BLaER1 treated with 17β-estradiol and CSF1 and Interleukin-3, amounts not matched to agents 10 nM and 100 nM (cell line): ENCODE results near the gene EEF1AKMT2.
"Not testable (repeated sequence)": the region's sequence is repeated elsewhere in the genome, so short reads cannot be mapped to it uniquely, and the experiment has no call there.

Experiments used
- H3K27ac ChIP-seq, 11 experiments: shearing (Covaris generic); formaldehyde crosslinking; 2 replicates each; pipeline ENCODE4 v1.8.1; 2022
- H3K27me3 ChIP-seq, 11 experiments: shearing (Covaris generic); formaldehyde crosslinking; 2 replicates each; pipeline ENCODE4 v1.8.1; 2022
- H3K36me3 ChIP-seq, 11 experiments: shearing (Covaris generic); formaldehyde crosslinking; 2 replicates each; pipeline ENCODE4 v1.8.1; 2022
- H3K4me1 ChIP-seq, 10 experiments: shearing (Covaris generic); formaldehyde crosslinking; 2 replicates each; pipeline ENCODE4 v1.8.1; 2022
- H3K4me2 ChIP-seq, 11 experiments: shearing (Covaris generic); formaldehyde crosslinking; 2 replicates each; pipeline ENCODE4 v1.8.1; 2022
- H3K4me3 ChIP-seq, 10 experiments: shearing (Covaris generic); formaldehyde crosslinking; 2 replicates each; pipeline ENCODE4 v1.8.1; 2022
- H3K9ac ChIP-seq, 11 experiments: shearing (Covaris generic); formaldehyde crosslinking; 2 replicates each; pipeline ENCODE4 v1.8.1; 2022
- H3K9me3 ChIP-seq, 11 experiments: shearing (Covaris generic); formaldehyde crosslinking; replicated peaks in 1 of 11; 2 replicates each; pipeline ENCODE4 v1.8.1; 2022
- H4K20me1 ChIP-seq, 11 experiments: shearing (Covaris generic); formaldehyde crosslinking; 2 replicates each; pipeline ENCODE4 v1.8.1; 2022
- Cebpa-rat ChIP-seq, 11 experiments: shearing (Covaris generic); IDR thresholded peaks; 2 replicates each; pipeline ENCODE4 v1.8.1; 2022

The EEF1AKMT2 gene

GRCh38 chr10:124824507-124824906, 32.8 kb upstream of the EEF1AKMT2 start:
- no peak overlapping the region for H3K4me2 ChIP-seq
- peaks cover 0 to 27% (median 0%) of the 10 kb centered on the region in 11 experiments; a peak in 7 of 22 replicates for H4K20me1 ChIP-seq
- no peak overlapping the region for H3K4me3 ChIP-seq
- no peak for TF ChIP-seq Cebpa-rat (IDR thresholded peaks at IDR 0.05)
- H3K9me3 ChIP-seq, result peaks cover 0 to 14% (median 9%) of the 10 kb centered on the region in 11 experiments; a peak in 11 of 22 replicates
- H3K36me3 ChIP-seq, result peaks cover 62 to 98% (median 81%) of the 10 kb centered on the region in 11 experiments
- H3K27me3 ChIP-seq, result no peaks in the 10 kb centered on the region
- no peak overlapping the region for H3K27ac ChIP-seq
- no peak overlapping the region for H3K9ac ChIP-seq
- H3K4me1 ChIP-seq, result no peaks in the 10 kb centered on the region

DNA sequence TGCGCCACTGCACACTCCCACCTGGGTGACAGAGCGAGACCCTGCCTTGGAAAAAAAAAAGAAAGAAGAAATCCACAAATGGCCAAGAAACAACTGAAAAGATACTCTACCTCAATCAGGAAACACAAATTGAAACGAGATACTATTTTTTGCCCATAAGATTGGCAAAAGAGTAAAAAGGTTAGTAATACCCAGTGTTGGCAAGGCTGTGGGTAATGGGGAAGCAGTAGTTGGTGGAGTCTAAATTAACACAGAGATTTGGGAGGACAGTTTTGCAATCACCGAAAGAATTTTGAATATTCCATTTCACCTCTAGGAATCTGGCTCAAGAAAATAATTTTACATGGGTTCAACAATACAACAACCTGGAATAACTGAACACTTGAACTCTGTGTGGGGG, 29.8 kb upstream of the EEF1AKMT2 start:
- no peak overlapping the region for H3K4me3 ChIP-seq
- H3K4me2 ChIP-seq, result no peak overlapping the region
- H3K9me3 ChIP-seq, result peaks cover 0 to 14% (median 9%) of the 10 kb centered on the region in 11 experiments; a peak in 11 of 22 replicates
- no peak overlapping the region for H3K27ac ChIP-seq
- no peak for TF ChIP-seq Cebpa-rat (IDR thresholded peaks at IDR 0.05)
- H3K9ac ChIP-seq, result no peak overlapping the region
- peaks cover 65 to 99% (median 81%) of the 10 kb centered on the region in 11 experiments for H3K36me3 ChIP-seq
- H3K4me1 ChIP-seq, result no peaks in the 10 kb centered on the region
- no peaks in the 10 kb centered on the region for H3K27me3 ChIP-seq
- H4K20me1 ChIP-seq, result peaks cover 0 to 22% (median 6%) of the 10 kb centered on the region in 11 experiments; a peak in 6 of 22 replicates

DNA sequence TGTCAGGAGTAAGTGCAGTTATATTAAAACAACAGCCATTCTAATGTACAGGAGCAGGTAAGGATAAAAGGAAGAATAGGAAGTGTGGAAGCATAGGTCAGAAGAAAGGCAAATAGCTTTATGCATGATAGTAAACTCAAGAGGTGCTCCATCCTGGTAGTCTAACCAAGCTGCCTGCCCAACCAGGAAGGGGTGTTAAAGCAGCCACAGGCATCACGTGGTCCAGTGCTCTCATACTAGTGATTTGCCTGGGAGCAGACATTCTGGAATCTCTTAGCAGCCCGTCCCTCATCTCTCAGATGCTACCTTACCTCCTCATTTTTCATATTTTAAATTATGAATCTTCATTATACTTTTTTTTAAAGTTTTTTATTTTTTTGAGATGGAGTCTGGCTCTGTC, 28.4 kb upstream of the EEF1AKMT2 start:
- Histone ChIP-seq H3K27ac (no peak overlapping the region), H4K20me1 (peaks cover 0 to 18% (median 6%) of the 10 kb centered on the region in 11 experiments; a peak in 5 of 22 replicates), H3K27me3 (no peaks in the 10 kb centered on the region), H3K4me1 (peaks cover 0 to 6% (median 0%) of the 10 kb centered on the region in 10 experiments; a peak in 3 of 20 replicates), H3K4me2 (no peak overlapping the region), H3K9ac (no peak overlapping the region), H3K9me3 (peaks cover 0 to 14% (median 9%) of the 10 kb centered on the region in 11 experiments; a peak in 11 of 22 replicates), H3K4me3 (no peak overlapping the region), H3K36me3 (peaks cover 71 to 100% (median 87%) of the 10 kb centered on the region in 11 experiments)
- no peak for TF ChIP-seq Cebpa-rat (IDR thresholded peaks at IDR 0.05)

DNA sequence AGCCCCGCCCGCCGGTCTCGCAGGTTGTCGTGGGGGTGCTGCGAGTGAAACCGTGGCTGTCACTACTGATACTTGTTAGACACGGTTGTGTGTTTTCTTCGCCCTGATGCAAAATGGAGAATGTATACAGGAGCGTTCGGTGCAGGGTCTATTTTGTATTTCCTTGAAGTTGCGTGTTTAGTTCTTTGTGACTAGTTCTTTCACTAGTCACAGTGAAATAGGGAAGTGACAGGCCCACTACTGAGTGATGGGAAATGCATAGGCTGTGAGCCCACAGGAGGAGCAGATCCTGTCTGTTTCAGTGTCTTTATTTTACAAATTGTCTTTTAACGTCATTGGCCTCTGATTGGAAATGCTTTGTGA, 10.6 kb upstream of the EEF1AKMT2 start:
- Histone ChIP-seq H3K36me3 (peaks cover under 1 to 21% (median 7%) of the 10 kb centered on the region in 11 experiments; a peak in 18 of 22 replicates), H3K9me3 (no peaks in the 10 kb centered on the region), H3K4me1 (peaks cover 12 to 20% (median 16%) of the 10 kb centered on the region in 10 experiments), H3K27ac (peak overlapping the region; percentile 88 to 99 (median 94)), H4K20me1 (peaks cover 0 to 37% (median 9%) of the 10 kb centered on the region in 11 experiments; a peak in 14 of 22 replicates), H3K27me3 (no peaks in the 10 kb centered on the region), H3K4me2 (peak overlapping the region; percentile 74 to 94 (median 82)), H3K9ac (peak overlapping the region; percentile 91 to 99 (median 96)), H3K4me3 (peak overlapping the region; percentile 90 to 100 (median 97))
- no peak for TF ChIP-seq Cebpa-rat (IDR thresholded peaks at IDR 0.05)

DNA sequence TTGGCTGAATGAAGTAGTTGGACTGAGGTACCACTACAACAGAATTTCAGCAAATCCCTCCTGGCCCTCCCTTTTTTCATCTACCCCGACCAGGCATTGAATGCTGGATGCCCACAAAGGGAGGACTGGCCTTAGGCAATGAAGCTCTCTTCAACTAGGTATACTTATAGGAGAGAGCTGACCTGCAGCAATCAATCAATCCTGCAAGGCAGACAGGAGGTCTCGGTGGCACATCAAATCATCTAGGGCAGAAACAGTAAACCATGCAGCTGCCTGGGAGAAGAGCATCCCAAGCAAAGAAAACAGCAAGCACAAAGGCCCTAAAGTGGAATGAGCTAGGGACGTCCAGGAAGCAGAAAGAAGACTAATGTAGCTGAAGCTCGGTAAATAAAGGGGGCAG, 7.5 kb upstream of the EEF1AKMT2 start:
- H4K20me1 ChIP-seq, result peaks cover 0 to 17% (median 0%) of the 10 kb centered on the region in 11 experiments; a peak in 7 of 22 replicates
- H3K9ac ChIP-seq, result no peak overlapping the region
- H3K4me1 ChIP-seq, result peaks cover 12 to 20% (median 16%) of the 10 kb centered on the region in 10 experiments
- H3K27me3 ChIP-seq, result no peaks in the 10 kb centered on the region
- no peak overlapping the region for H3K4me2 ChIP-seq
- no peak overlapping the region for H3K27ac ChIP-seq
- H3K4me3 ChIP-seq, result no peak overlapping the region
- TF ChIP-seq Cebpa-rat (IDR thresholded peaks at IDR 0.05), result no peak
- no peaks in the 10 kb centered on the region for H3K9me3 ChIP-seq
- H3K36me3 ChIP-seq, result peaks cover 0 to 7% (median 0%) of the 10 kb centered on the region in 11 experiments; a peak in 1 of 22 replicates

- Histone ChIP-seq H3K4me3 (no peak overlapping the region), H3K4me1 (peaks cover 12 to 18% (median 15%) of the 10 kb centered on the region in 10 experiments), H3K27me3 (no peaks in the 10 kb centered on the region), H3K36me3 (peaks cover 0 to 4% (median 0%) of the 10 kb centered on the region in 11 experiments; a peak in 1 of 22 replicates), H3K4me2 (no peak overlapping the region), H3K27ac (no peak overlapping the region), H3K9ac (no peak overlapping the region), H4K20me1 (peaks cover 0 to 13% (median 0%) of the 10 kb centered on the region in 11 experiments; a peak in 7 of 22 replicates), H3K9me3 (no peaks in the 10 kb centered on the region)
- no peak for TF ChIP-seq Cebpa-rat (IDR thresholded peaks at IDR 0.05)
Observed at GRCh38 chr10:124798781-124799180, 7.1 kb upstream of the EEF1AKMT2 start.

DNA sequence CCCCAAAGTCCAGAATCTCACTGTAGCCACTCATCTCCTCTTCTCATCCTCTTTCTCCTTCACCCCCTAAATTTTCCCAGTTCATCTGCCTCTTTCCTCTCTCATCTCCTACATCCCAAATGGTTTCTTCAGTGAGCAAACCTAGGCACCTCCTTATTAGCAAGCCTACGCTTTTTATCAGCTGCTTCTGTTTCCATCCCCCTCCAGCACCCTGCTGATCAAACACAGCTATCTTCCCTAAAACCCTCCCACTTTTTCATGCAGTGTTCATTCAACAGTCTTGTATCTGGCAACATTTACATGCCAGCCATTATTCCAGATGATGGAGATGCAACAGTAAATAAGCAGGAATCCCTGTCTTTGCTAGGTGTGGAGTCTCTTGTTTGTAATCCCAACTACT, 6.7 kb upstream of the EEF1AKMT2 start:
- Histone ChIP-seq H3K27ac (no peak overlapping the region), H3K27me3 (no peaks in the 10 kb centered on the region), H3K9me3 (no peaks in the 10 kb centered on the region), H3K4me1 (peaks cover 9 to 15% (median 11%) of the 10 kb centered on the region in 10 experiments), H3K4me3 (no peak overlapping the region), H3K9ac (no peak overlapping the region), H3K36me3 (no peaks in the 10 kb centered on the region), H3K4me2 (no peak overlapping the region), H4K20me1 (peaks cover 0 to 8% (median 0%) of the 10 kb centered on the region in 11 experiments; a peak in 6 of 22 replicates)
- TF ChIP-seq Cebpa-rat (IDR thresholded peaks at IDR 0.05), result no peak

DNA sequence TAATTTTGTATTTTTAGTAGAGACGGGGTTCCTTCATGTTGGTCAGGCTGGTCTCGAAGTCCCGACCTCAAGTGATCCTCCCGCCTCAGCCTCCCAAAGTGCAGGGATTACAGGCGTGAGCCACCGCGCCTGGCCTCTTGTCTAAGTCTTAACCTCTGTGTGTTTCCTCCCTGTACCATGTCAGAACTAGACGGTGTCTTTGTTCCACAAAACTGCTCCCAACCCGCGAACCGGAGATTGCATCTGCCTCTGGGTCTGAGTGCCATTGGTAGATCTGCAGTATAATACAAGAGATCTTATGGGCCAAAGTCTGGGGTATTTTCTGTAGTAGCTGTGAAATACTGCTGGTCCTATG, 1.3 kb upstream of the EEF1AKMT2 start:
- Histone ChIP-seq H4K20me1 (peaks cover 0 to 26% (median 0%) of the 10 kb centered on the region in 11 experiments; a peak in 7 of 22 replicates), H3K9me3 (no peaks in the 10 kb centered on the region), H3K27me3 (no peaks in the 10 kb centered on the region), H3K4me2 (peak overlapping the region; percentile 76 to 97 (median 87); a peak in 18 of 22 replicates), H3K4me3 (peak overlapping the region in 7 of 10 experiments; percentile 77 to 100 (median 93); a peak in 9 of 20 replicates), H3K36me3 (peaks cover 7 to 23% (median 15%) of the 10 kb centered on the region in 11 experiments; a peak in 20 of 22 replicates), H3K4me1 (peaks cover 6 to 16% (median 8%) of the 10 kb centered on the region in 10 experiments; a peak in 17 of 20 replicates), H3K27ac (no peak overlapping the region), H3K9ac (peak overlapping the region in 1 of 11 experiments; percentile 96; a peak in 1 of 22 replicates)
- TF ChIP-seq Cebpa-rat (IDR thresholded peaks at IDR 0.05), result no peak

- peaks cover 52 to 97% (median 76%) of the 10 kb centered on the region in 11 experiments for H3K36me3 ChIP-seq
- not testable (repeated sequence) for H3K27ac ChIP-seq, H3K9ac ChIP-seq, H3K4me3 ChIP-seq, H3K27me3 ChIP-seq, H3K4me1 ChIP-seq, H3K9me3 ChIP-seq, H4K20me1 ChIP-seq, H3K4me2 ChIP-seq
Observed at GRCh38 chr10:124782900-124783299, 8.8 kb downstream of the EEF1AKMT2 start.

DNA sequence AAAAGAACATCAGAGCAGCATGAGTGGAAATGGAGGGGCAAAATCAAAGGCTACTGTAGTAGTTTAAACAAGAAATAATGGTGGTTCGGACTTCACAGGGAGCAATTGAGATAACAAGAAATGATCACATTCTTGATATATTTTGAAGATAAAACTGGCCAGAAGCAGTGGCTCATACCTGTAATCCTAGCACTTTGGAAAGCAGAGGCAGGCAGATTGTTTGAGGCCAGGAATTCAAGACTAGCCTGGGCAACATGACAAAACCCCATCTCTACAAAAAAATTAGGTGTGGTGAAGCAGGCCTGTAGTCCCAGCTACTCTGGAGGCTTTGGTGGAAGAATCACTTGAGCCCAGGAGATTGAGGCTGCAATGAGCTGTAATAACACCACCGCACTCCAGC, 22.9 kb downstream of the EEF1AKMT2 start:
- Histone ChIP-seq H4K20me1 (no peaks in the 10 kb centered on the region), H3K4me3 (no peak overlapping the region), H3K9ac (no peak overlapping the region), H3K27me3 (no peaks in the 10 kb centered on the region), H3K9me3 (peaks cover 19 to 28% (median 24%) of the 10 kb centered on the region in 11 experiments; a peak in 20 of 22 replicates), H3K27ac (no peak overlapping the region), H3K4me1 (no peaks in the 10 kb centered on the region), H3K4me2 (no peak overlapping the region), H3K36me3 (peaks cover 42 to 90% (median 64%) of the 10 kb centered on the region in 11 experiments)
- no peak for TF ChIP-seq Cebpa-rat (IDR thresholded peaks at IDR 0.05)
